NCI-H2196 treated with DMSO at 0.1 percent for 48 hours (cell line): ENCODE measurements around the gene RBMS1.

Experiments
- DNase-seq: peaks from one replicate; lab custom pipeline; 2025; ENCODE audit not compliant: unreplicated experiment; lab: John Stamatoyannopoulos, UW

The RBMS1 gene

DNA sequence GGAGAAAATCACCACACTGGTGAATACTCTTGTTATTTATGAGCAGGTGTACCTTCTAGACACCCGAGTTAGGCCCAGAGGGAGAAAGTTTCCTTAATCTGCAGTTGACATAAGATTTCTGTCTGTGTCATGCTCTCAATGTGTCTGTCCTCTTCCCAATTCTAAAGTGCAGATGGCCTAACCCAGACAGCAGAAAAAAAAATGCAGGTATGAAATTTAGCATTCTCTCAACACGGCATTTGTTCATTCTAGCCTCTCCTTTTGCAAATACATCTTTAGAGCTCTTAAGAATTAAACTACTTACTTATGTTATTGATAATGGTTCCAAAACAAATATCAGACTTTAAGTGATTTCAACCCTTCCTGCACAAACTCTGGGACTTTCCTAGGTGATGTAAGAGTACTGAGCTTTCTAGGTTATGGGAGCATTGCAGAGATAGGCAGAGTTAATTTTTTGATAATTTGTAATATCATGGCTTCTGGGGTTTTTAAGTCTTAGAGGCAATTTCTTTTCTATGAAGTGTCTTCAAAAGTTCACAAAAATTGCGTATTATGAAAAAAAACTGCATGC is 260.6 kb downstream of the RBMS1 start:
- no peak for DNase-seq

DNA sequence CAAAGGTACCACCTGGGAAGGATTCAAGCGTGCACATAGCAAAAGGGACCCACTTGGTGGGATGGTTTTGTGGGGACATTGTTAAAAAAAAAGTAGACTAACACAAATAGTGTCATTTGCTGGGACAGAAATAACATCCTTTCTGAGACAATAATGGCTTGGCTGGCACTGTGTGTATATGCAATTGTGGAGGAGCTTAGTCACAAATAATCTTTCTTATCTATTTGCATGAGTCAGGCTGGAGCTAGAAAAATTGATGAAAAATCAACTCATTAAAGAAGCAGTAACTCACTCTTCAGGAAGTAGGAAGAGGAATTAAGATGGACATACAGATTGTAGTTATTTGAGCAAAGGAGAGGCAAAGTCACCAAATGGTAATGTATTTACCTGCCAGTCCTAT is 264.0 kb downstream of the RBMS1 start:
- DNase-seq: no peak

DNA sequence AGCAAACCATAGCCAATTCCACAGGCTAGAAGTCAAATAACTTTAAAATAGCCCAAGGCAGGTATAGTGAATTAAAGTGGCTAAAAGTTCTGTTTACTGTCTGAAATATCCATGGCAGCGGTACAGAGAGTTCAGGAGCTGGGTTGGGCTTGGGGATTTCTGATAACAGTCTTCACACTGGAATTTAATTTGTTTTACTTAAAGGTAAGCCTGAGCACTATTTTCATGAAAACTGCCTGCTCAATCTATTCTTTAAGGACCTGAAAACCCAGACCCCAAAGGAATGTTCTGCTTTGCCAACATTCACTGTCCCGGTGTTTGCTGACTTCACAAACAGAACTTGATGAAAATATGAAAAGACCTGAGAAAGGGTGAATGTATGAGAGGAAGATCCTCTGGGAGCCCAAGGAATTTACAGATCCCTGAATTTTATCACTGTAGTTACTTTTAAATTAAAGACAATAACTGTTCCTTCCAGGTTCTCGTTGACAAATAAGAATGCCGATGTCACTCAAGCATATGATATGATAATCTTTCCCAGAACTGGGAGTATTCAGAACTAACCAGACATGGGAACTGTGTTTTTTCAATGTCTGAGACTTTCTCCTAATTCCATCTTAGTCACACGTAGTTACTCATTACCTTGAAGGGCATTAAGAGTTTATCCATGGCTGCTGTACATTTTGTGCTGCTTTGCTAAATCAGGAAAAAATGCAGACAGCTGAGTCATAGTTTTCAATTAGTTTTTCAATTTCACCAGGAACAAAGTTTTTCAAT is 265.3 kb downstream of the RBMS1 start:
- no peak for DNase-seq

DNA sequence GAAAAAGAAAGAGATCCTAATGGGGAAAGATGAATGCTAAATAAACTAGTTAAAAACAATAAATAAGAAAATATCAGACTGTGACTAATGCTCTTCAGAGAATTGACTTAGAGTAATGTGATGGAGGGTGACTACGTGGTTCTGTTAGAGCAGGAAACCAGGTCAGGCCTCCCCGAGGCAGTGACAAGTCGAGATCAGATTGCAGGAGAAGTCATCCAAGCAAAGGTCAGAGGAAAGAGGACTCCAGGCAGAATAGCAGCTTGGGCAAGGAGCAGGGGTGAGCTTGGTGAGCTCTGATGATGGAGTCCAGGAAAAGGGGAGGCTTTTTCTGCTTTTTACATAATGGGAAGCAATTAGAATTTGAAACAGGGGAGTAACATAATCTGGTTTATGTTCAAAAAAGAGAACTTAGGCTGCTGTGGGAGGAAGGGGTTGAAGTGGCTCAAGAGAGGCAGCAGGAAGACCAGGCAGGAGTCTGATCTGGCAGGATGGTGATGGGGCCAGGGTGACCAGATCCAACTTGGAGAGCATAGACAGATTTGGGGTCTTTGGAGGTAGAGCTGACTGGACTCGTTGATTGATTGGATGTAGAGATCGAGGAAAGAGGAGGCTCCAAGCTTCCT is 266.2 kb downstream of the RBMS1 start:
- no peak for DNase-seq

DNA sequence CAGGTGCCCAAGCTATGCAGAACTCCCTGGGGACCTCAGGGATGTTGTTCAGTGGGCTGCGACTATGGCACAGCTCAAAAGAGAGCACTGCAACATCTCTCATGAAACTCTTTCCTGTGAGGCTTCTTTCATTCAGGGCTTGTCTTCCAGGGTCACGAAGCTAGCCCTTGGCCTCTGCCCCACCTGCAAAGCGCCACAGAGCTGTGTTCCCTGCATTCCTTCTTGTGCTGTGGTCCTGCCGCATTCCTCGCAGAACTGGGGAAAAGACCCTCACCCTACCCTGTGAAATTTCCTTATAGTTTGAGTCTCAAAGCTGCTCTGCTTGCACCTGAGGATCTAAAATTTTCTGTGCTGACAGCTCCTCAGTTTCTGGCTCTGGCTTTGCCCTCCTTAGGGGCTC is 267.2 kb downstream of the RBMS1 start:
- no peak for DNase-seq

DNA sequence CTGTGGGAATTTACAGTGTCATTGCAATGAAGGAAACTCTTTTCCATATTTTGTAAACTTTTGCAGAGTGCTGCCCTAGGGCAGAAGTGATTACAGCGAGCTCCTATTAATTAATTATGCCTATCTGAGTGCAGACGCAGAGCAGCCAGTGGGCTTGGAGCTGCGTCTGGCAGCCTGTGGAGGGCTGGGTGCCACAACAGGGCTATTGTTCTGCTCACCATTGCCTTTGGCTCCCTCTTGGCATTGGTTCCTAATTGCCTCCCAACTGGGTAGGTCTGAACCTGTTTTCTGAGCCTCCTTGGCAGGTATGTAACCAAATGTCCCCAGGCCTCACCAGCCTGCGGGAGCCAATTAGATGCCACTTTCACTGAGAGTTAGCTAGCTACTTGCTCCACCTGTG is 267.9 kb downstream of the RBMS1 start:
- no peak for DNase-seq

DNA sequence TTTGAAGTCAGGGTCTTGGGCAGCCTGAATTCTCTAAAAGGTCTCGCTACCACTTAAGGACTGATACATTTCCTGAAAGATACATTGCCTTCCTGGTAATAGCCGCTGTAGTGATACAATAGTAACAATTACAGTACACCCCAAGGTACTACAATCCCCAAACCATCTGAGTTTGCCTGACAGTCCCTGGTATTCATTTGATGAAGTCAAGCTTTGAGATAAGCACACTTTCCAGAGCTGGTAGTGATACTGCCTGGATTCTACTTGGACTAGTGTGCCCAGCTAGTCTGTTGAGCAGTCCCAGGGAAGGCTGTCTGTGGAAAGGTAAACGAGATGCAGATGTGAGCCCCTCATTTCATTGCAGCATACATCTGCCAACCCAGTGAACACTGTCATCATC is 269.1 kb downstream of the RBMS1 start:
- no peak for DNase-seq

DNA sequence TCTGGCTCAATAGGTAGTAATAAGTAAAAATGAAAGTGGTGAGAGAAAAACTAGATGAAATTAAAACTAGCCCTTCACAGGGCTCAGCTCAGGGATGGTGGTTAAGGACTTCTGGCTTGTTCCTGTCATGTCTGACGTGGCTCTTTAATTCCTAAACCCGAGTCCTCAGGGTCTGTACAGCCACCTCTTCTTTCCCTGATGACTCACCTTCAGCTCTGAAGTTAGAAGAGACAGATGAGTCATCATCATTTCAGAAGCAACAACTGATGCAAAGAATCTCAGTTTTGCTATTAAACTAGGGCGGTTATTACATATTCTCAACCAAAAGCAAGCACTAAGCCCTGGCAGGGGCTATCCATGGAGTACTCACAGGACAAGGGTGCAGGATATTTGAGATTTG is 269.5 kb downstream of the RBMS1 start:
- no peak for DNase-seq

DNA sequence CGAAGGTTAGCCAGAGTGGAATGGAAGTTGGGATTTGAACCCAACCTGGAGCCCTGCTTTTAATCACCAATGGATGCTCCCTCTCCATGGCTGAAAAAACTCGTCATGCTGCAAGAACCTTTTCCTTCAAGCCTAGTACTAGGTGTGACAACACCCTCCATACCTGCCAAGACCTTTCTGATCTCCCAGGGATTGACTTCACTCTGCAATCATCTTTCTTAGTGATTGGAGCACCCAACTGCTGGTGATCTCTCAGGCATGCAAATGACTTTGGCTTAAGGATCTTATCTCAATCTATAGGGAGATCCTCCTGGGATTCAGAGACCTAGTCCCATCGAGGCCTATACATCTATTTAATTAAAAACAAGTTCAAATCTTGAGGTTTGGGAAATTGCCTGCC is 270.0 kb downstream of the RBMS1 start:
- no peak for DNase-seq

DNA sequence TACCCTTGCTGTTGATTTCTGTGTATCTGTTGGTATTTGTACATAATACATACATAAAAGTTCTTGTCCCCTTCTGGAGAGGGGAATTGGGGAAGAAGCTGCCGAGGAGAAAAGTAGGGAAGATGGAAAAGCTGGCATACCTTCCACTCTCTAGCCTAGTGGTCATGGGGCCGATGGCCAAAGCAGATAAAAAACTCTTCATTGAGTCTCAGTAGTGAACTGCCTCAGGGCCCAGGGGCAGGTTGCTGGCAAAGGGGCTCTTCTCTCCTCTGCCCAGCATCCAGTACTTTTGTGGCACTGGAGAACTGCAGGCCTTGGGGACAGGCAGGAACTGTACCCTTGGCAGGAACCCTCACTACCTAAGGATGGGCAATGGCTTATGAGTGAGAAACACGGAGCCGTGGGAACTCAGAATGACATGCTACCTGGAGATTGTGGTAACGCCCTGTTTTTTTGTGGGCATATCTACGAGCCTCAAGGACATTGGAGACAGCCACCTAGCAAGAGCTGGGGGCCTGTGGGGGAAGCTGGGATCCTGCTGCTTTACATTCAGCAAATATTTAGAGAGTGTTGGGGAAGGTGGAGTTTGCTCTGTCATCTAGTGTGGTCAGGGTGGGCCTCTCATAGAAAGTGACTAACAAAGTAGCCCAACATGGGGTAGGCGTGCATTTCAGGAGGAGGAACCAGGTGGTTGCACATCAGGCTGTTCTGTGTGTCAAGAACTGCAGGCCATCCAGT is 270.9 kb downstream of the RBMS1 start:
- DNase-seq: no peak
